Measurements from ENCODE around the gene FTSJ3. TPM values are rescaled to one million over a fixed set of nuclear protein-coding genes. Genes with fewer than 3 reads are reported as not detected.
A peak's percentile ranks its signal among the peaks of the same experiment; 100 is the strongest.

Gene FTSJ3
- polyA plus RNA-seq, 1 of the 3 experiments (the other 2 are of a cell fraction), result 148 TPM

GRCh38 chr17:63819585-63820537, 7.6 kb downstream of the FTSJ3 start:
- peaks cover 35% of the 10 kb centered on the region for H3K79me2 ChIP-seq (ENCODE audit: insufficient read depth)
- ChIA-PET POLR2A (no interaction called here), CTCF (interaction anchor here (0.6 to 2.8 kb wide), 9 partner anchors 7 to 246 kb away, joined by 3 to 10 read pairs (median 8); no protein-coding TSS in a partner anchor)
- H3K36me3 ChIP-seq (replicated peaks in 1 of 2; ENCODE audit: control insufficient read depth in 1 of 2, insufficient read depth in 2 of 2, low read length in 1 of 2), result peaks cover 93 to 96% of the 10 kb centered on the region in 2 experiments
- H3K4me3 ChIP-seq (ENCODE audit: low read depth in 2 of 2, low read length in 1 of 2), result no peak overlapping the region
- H3K27ac ChIP-seq (ENCODE audit: low read depth in 2 of 2, low read length in 1 of 2), result no peak overlapping the region
- no peaks in the 10 kb centered on the region for H3K9me3 ChIP-seq
- no peak overlapping the region for H3K9ac ChIP-seq
- H4K20me1 ChIP-seq (ENCODE audit: insufficient read depth), result peaks cover 23% of the 10 kb centered on the region; the same call in 1 of the 2 replicates
- no peak for TF ChIP-seq RCOR1 (IDR thresholded peaks at IDR 0.05; ENCODE audit: low read length)
- TF ChIP-seq SIN3A (IDR thresholded peaks at IDR 0.05; ENCODE audit: borderline replicate concordance, low read depth, low read length), result no peak
- TF ChIP-seq POLR2AphosphoS5 (IDR thresholded peaks at IDR 0.05; ENCODE audit: low read depth, low read length), result 0 out of 2 replicates have a peak, but pooled peaks have one; percentile 38
- TF ChIP-seq MAX (IDR thresholded peaks at IDR 0.05; ENCODE audit: low read depth), result no peak
- H2AFZ ChIP-seq (ENCODE audit: low read depth), result no peak overlapping the region
- WGBS (ENCODE audit: low lambda C conversion rate), result 85% methylated on average over 21 of the region's 21 CpGs
- no peaks in the 10 kb centered on the region for H3K27me3 ChIP-seq (ENCODE audit: insufficient read depth)
- no peak for DNase-seq
- H3F3A ChIP-seq (replicated peaks; ENCODE audit: insufficient read depth), result peaks cover 77% of the 10 kb centered on the region
- no peaks in the 10 kb centered on the region for H3K9me2 ChIP-seq
- no peak overlapping the region for H3K4me2 ChIP-seq
- peaks cover 0 to 5% of the 10 kb centered on the region in 2 experiments; a peak in 1 of 4 replicates for H3K4me1 ChIP-seq (ENCODE audit: control insufficient read depth in 1 of 2, insufficient read depth in 2 of 2, low read depth in 1 of 2, low read length in 1 of 2)

GRCh38 chr17:63819131-63819530, 8.3 kb downstream of the FTSJ3 start:
- TF ChIP-seq MEF2A (IDR thresholded peaks at IDR 0.05; ENCODE audit: borderline replicate concordance, low read depth), result no peak
- no peak for TF ChIP-seq EZH2phosphoT487 (IDR thresholded peaks at IDR 0.05; ENCODE audit: borderline replicate concordance, low read depth)
- no peak for TF ChIP-seq NFIC (IDR thresholded peaks at IDR 0.05; ENCODE audit: borderline replicate concordance)
- TF ChIP-seq RCOR1 (IDR thresholded peaks at IDR 0.05; ENCODE audit: low read length), result no peak
- TF ChIP-seq CHD2 (IDR thresholded peaks at IDR 0.05; ENCODE audit: low read length, partially characterized antibody), result no peak
- TF ChIP-seq YY1 (IDR thresholded peaks at IDR 0.05; ENCODE audit: low read depth), result no peak
- no peak for DNase-seq
- no peak overlapping the region for H3K9ac ChIP-seq
- no peaks in the 10 kb centered on the region for H3K27me3 ChIP-seq (ENCODE audit: insufficient read depth)
- H3K9me2 ChIP-seq, result no peaks in the 10 kb centered on the region
- ChIA-PET POLR2A (interaction anchor here (1.0 kb wide), 1 partner anchor 8 kb away, joined by 7 read pairs; the partner anchor contains the start of gene PSMC5), CTCF (interaction anchor here (0.6 to 2.0 kb wide), 7 partner anchors 9 to 245 kb away, joined by 3 to 10 read pairs (median 5); no protein-coding TSS in a partner anchor)
- WGBS (ENCODE audit: low lambda C conversion rate), result 78% methylated on average over 6 of the region's 6 CpGs
- no peaks in the 10 kb centered on the region for H3K9me3 ChIP-seq
- H2AFZ ChIP-seq (ENCODE audit: low read depth), result no peak overlapping the region
- H3K4me2 ChIP-seq, result no peak overlapping the region
- H3K79me2 ChIP-seq (ENCODE audit: insufficient read depth), result peaks cover 28% of the 10 kb centered on the region; the same call in 1 of the 2 replicates
- no peak overlapping the region for H3K4me3 ChIP-seq (ENCODE audit: low read depth in 2 of 2, low read length in 1 of 2)
- peaks cover 77% of the 10 kb centered on the region for H3F3A ChIP-seq (replicated peaks; ENCODE audit: insufficient read depth)
- H4K20me1 ChIP-seq (ENCODE audit: insufficient read depth), result peaks cover 23% of the 10 kb centered on the region; the same call in 1 of the 2 replicates
- H3K27ac ChIP-seq (ENCODE audit: low read depth in 2 of 2, low read length in 1 of 2), result no peak overlapping the region
- peaks cover 93 to 96% of the 10 kb centered on the region in 2 experiments for H3K36me3 ChIP-seq (replicated peaks in 1 of 2; ENCODE audit: control insufficient read depth in 1 of 2, insufficient read depth in 2 of 2, low read length in 1 of 2)
- H3K4me1 ChIP-seq (ENCODE audit: control insufficient read depth in 1 of 2, insufficient read depth in 2 of 2, low read depth in 1 of 2, low read length in 1 of 2), result no peaks in the 10 kb centered on the region; a peak in 1 of 4 replicates
